HG02642 (cell line): ENCODE results near the gene PAEP.
"Not testable (repeated sequence)": the region's sequence is repeated elsewhere in the genome, so short reads cannot be mapped to it uniquely, and the experiment has no call there.

ENCODE experiments used
- ATAC-seq: cut with Tn5 transposase; IDR thresholded peaks from one replicate; pipeline ENCODE4 v1.9.1; 2021; ENCODE audit warnings: mild to moderate bottlenecking; ENCODE audit not compliant: unreplicated experiment, poor library complexity

The PAEP gene

DNA sequence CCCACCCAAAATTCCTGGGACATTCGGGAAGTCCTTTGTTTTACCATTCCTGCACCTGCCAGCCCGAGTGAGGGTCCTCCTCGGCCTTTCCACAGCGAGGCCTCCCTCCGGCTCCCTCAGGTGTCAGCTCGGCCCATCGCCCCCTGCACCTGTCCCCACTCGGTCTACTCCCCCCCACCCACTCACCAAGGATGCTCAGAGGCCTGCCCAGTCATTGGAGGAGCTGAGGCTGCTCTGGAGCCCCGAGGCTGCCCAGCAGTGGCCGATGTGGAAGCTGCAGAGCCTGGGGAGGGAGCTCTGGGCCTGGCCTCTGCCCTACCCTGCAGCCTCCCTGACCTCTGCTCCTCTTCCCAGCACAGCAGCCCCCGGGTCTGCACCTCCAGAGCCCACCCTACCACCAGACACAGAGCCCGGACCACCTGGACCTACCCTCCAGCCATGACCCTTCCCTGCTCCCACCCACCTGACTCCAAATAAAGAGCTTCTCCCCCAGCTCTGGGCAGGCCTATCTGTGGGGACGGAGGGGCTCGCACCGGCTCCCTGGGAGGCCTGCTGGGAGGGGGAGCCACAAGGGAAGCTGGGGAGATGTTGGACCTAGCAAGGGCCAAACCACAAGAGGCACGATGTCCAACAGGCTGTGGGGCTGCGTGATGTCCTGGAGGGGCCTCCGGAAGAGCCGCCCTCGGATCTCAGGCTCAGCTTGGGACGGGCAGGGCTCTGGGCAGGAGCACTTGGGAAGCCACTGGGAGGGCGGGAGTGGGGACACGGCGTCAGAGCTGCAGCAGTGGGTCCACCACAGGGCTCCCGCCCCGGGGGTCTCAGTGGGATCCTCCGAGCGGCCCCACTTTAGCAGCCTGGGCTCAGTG is 11.8 kb upstream of the PAEP start:
- ATAC-seq, result not testable (repeated sequence)

- ATAC-seq, result no peak
Measured at GRCh38 chr9:135550344-135550918, 11.1 kb upstream of the PAEP start.

DNA sequence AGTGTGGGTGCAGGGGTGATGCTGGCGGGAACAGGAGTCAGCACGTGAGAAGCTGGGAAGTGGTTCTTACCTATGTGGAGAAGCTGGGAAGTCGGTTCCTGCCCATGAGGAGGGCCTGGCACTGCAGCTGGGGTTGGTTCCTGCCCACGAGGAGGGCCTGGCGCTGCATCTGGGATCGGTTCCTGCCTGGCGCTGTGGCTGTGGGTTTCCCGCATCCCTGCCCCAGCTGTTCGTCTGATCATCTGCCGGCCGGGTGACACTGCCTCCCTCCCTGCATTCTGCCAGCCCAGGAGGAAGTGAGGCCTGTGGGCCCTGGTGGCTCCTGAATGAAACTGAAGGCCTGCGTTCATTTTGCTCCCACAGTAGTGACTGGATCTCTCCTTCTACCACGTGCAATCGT is 10.5 kb upstream of the PAEP start:
- no peak for ATAC-seq

DNA sequence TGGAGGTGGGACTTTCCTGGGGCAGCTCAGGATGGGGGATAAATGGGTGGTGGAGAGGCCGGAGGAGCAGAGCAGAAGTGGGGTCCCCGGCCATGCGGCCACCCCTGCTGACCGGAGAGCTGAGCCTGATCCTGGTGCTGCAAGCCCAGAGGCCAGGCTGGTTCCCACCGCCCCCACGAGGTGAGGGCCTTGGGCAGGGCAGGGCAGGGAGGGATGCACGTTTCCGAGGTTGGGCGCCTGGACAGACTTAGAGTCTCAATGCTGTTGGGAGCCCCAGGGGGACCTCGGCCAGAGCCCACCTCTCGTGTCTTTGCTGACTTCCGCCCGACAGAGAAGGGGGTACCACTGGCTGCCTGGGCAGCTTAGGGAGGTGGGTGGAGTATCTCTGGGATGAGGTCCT is 10.1 kb upstream of the PAEP start:
- no peak for ATAC-seq

GRCh38 chr9:135552021-135552697 is 9.4 kb upstream of the PAEP start:
- ATAC-seq, result no peak

DNA sequence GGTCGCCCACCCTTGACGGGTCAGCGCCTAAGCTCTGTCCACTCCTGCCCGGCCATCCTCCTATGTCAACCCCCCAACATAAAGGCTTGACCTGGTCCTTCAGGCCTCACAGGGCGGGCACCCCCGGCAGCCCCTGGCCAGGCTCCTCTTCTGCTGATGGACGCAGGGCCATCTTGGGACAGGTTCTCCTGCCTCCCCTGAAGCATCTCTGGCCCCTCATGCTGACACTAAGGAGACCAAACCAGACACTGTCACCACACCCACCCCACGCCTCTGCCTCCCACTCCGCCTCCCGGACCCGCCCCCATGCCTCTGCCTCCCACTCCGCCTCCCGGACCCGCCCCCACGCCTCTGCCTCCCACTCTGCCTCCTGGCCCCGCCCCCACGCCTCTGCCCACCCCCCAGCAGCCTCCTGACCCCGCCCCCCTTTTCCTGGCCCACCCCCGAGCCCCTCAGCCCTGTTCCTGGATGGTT is 8.8 kb upstream of the PAEP start:
- ATAC-seq, result no peak

GRCh38 chr9:135554718-135555117 is 6.8 kb upstream of the PAEP start:
- ATAC-seq, result no peak

- ATAC-seq, result no peak
Measured at GRCh38 chr9:135555203-135555602, 6.4 kb upstream of the PAEP start.

DNA sequence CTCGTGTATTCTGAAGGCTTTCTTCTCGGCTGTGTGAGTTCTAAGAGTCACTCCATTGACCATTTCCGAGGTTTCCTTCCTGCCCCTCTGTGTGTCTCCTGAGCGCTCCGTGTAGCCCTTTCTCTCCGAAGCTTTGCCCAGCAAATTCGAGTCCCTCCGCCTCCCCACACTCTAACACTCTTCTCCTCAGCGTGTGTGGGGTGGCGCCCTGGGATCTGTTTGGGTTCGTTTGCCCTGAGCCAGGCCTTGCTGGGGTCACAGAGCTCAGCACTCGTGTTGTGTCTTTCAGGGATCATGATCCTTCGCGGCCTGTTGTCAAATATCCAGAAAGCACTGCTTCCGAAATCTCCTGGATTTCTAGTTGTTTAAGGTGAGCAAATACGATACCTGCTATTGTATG is 5.6 kb upstream of the PAEP start:
- ATAC-seq, result no peak

DNA sequence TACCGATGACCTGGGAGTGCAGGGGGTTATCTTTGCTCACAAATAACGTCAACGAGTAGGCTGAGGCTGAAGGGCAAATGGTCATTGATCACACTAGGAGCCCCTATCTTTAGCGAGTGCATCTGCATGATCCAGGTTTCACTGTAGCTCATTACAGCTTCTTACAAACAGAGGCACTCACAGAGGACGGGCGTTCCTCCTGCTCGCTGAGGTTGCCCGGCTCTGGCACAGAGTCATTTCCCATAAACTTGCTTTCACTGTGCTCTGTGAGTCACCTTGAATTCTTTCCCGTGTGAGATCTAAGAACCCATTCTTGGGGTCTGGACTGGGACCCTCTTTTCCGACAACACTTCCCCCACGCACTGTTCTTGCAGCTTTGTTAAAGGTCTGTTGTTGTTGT is 1.9 kb upstream of the PAEP start:
- ATAC-seq, result no peak

GRCh38 chr9:135562235-135562745 is 734 bp downstream of the PAEP start:
- no peak for ATAC-seq

- no peak for ATAC-seq
Measured at GRCh38 chr9:135563039-135563476, 1.5 kb downstream of the PAEP start.

GRCh38 chr9:135563858-135564257 is 2.3 kb downstream of the PAEP start:
- ATAC-seq, result no peak

DNA sequence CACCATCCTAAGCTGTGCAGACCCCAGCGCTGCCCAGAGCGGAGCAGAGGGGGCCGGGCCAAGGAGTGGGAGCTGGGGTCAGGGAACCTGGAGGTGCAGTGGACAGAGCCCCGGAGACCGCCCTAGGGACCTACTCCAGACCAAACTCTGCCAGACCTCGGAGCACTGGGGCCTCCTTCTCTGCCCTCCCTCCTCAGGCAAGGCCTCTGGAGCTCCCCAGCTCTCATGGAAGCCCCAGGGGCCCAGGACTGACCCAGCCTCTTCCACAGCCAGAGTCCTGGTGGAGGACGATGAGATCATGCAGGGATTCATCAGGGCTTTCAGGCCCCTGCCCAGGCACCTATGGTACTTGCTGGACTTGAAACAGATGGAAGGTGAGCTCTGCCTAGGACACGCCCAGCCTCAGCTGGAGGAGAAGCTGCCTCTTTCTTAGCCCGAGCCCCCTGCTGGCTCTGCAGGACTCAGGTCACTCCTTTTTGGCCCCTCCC is 3.6 kb downstream of the PAEP start:
- ATAC-seq, result no peak

GRCh38 chr9:135565636-135566035 is 4.1 kb downstream of the PAEP start:
- ATAC-seq, result no peak

DNA sequence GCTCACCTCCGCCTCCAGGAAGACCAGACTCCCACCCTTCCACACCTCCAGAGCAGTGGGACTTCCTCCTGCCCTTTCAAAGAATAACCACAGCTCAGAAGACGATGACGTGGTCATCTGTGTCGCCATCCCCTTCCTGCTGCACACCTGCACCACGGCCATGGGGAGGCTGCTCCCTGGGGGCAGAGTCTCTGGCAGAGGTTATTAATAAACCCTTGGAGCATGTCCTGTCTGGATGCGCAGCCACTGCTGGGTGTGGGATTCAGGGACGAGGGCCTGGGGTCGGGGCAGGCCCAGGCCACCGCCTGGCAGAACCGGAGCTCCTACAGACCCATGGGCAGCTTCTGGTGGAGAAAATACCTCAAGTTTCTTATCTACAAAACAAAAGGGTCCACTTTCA is 5.0 kb downstream of the PAEP start:
- ATAC-seq, result no peak

GRCh38 chr9:135567311-135567710 is 5.8 kb downstream of the PAEP start:
- ATAC-seq, result no peak

DNA sequence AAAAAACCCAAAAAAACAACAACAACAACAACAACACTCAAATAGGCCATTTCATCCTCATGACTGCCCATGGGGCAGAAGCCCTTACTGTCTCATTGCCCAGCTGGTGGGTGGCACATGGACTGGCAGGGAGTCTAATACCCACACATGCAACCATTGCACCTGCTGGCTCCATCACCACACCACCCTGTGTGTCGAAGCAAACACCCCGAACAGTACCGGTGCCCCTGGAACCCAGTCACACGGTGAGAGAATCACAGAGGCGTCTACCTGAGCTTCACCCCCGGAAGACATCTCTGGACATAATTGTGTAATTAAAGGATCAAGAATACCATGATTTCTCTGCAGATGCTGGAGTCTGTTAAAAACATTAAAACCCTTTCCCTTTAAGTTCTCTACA is 6.5 kb downstream of the PAEP start:
- ATAC-seq, result no peak

DNA sequence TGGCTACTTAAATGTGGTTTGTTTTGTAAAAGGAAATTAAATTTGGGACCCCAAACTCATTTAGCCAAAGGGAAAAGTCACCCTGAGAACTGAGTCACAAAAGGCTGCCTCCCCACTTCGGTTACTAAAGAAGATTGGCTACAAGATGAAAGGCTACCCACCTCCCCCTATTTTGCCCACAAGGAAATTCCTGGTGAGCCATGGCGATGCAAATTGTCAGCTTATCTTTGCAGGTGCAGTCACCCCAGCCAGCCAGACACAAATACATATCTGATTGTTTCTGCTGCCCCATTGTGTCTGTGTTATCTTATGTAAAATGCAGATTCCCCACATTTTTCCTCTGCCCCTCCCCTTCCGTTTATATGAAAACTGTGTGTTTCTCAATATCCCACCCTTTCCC is 8.9 kb downstream of the PAEP start:
- ATAC-seq, result no peak

DNA sequence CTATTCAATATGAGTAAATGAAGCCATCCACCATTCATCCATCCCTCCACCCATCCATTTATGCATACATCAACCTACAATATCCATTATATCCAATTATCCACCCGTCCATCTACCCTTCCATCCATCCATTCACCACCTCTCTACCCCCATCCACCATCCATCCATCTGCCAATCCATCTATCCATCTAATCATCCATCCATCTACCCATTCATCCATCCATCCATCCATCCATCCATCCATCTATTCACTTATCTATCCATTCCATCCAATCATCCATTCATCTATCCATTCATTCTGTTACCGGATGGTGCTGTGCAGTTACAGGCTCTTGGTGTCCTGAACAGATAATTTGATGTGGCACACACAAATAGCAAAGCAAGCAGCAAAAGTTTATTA is 10.7 kb downstream of the PAEP start:
- ATAC-seq, result no peak

DNA sequence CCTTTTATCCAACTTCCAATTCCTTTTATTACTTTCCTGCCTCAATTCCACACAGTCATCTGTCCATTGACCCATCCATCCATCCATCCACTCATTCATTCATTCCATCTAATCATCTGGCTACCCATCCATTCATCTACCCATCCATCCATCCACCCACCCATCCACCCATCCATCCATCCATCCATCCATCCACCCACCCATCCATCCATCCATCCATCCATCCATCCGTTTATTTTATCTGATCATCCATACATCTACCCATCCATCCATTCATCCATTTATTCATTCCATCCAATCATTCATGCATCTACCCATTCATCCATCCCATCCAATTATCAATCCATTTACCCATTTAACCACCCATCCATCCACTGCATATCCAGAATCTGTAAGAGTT is 11.6 kb downstream of the PAEP start:
- no peak for ATAC-seq
